HCT116 (cell line): Measurements from ENCODE around the gene POC1B. TPM values are rescaled to one million over a fixed set of nuclear protein-coding genes. Genes with fewer than 3 reads are reported as not detected.

Experiments
- ATAC-seq: fragments of 200-7000 bp; cut with Tn5 transposase; 2 replicates; pipeline ENCODE4 v1.9.1; 2020; ENCODE audit warnings: mild to moderate bottlenecking, moderate library complexity
- BruUV-seq: library from RNA; stranded (reverse); fragments of 400-500 nt; replicated peaks from 2 replicates; lab custom pipeline; 2021; lab: Mats Ljungman, UMichigan
- CTCF ChIA-PET: fragments of 300-600 bp; sonication (Branson Sonifier 250); formaldehyde crosslinking; loops from one replicate; lab custom pipeline; 2021; ENCODE audit warnings: antibody characterized with exemption; lab: Charles Lee
- POLR2A ChIA-PET: fragments of 300-600, 350-600 bp; sonication (Branson Sonifier 250); formaldehyde crosslinking; loops from one replicate; lab custom pipeline; 2021; ENCODE audit warnings: antibody characterized with exemption; lab: Charles Lee
- RAD21 ChIA-PET, 2 experiments: fragments of 300-600 bp; sonication (Branson Sonifier 250); formaldehyde crosslinking; loops; one replicate each; lab custom pipeline; 2023; ENCODE audit warnings: low total read pairs in 2 of 2; ENCODE audit not compliant: uncharacterized antibody in 2 of 2, unreplicated experiment in 2 of 2, low non-redundant PET in 1 of 2; lab: Charles Lee
- DNase-seq: peaks from one replicate; pipeline ENCODE4 v3.0.0-alpha.2; 2010; ENCODE audit warnings: low read depth, low spot score
- H2AFZ ChIP-seq: fragments of 200-600 bp; shearing (Covaris generic), sonication (generic); 2 replicates; pipeline ENCODE4 v1.6.1; 2017; ENCODE audit warnings: low read depth, mixed run types, mixed read lengths, antibody characterized with exemption, low read length; ENCODE audit not compliant: poor library complexity, severe bottlenecking
- H3K27ac ChIP-seq: 2 replicates; pipeline ENCODE4 v1.5.1; 2012; ENCODE audit warnings: low read depth, low read length
- H3K27me3 ChIP-seq: fragments of 200-600 bp; sonication (generic); 2 replicates; pipeline ENCODE4 v1.6.1; 2016; ENCODE audit warnings: mixed run types, low read length, mixed read lengths; ENCODE audit not compliant: insufficient read depth
- H3K36me3 ChIP-seq, 2 experiments: fragments of 200-500 bp in 1 of 2; fragments of 200-600 bp in 1 of 2; sonication (Bioruptor generic) in 1 of 2; sonication (generic) in 1 of 2; 2 replicates each; pipeline versions ENCODE4 v1.5.1 to v1.6.1; 2014 to 2016; ENCODE audit warnings: low read length in 2 of 2, inconsistent platforms in 1 of 2, mixed read lengths in 1 of 2, mixed run types in 1 of 2; ENCODE audit not compliant: insufficient read depth in 2 of 2, control insufficient read depth in 1 of 2
- H3K4me1 ChIP-seq, 2 experiments: fragments of 200-600 bp in 1 of 2; sonication (generic) in 1 of 2; 2 replicates each; pipeline versions ENCODE4 v1.5.1 to v1.6.1; 2012 to 2017; ENCODE audit warnings: low read length in 2 of 2, inconsistent platforms in 1 of 2, mild to moderate bottlenecking in 1 of 2, mixed read lengths in 1 of 2, mixed run types in 1 of 2, moderate library complexity in 1 of 2; ENCODE audit not compliant: insufficient read depth in 2 of 2, control insufficient read depth in 1 of 2
- H3K4me2 ChIP-seq: fragments of 200-600 bp; sonication (generic); 2 replicates; pipeline ENCODE4 v1.6.1; 2017; ENCODE audit warnings: mixed run types, low read length, mixed read lengths
- H3K4me3 ChIP-seq, 2 experiments: fragments of 200-600 bp in 1 of 2; sonication (generic) in 1 of 2; replicated peaks in 1 of 2; 2 replicates each; pipeline ENCODE4 v1.5.1; 2011 to 2016; ENCODE audit warnings: low read length in 2 of 2, control low read depth in 1 of 2, low read depth in 1 of 2, mild to moderate bottlenecking in 1 of 2, mixed read lengths in 1 of 2, mixed run types in 1 of 2
- H3K79me2 ChIP-seq: fragments of 200-600 bp; sonication (generic); 2 replicates; pipeline ENCODE4 v1.6.1; 2017; ENCODE audit warnings: mild to moderate bottlenecking, mixed run types, low read length, moderate library complexity, mixed read lengths; ENCODE audit not compliant: insufficient read depth
- H3K9ac ChIP-seq: fragments of 200-600 bp; sonication (generic); 2 replicates; pipeline ENCODE4 v1.6.1; 2016; ENCODE audit warnings: low read length, mixed read lengths
- H3K9me2 ChIP-seq: fragments of 200-600 bp; sonication (generic), shearing (Covaris generic); 2 replicates; pipeline ENCODE4 v1.6.1; 2017; ENCODE audit warnings: mixed run types, mild to moderate bottlenecking, moderate library complexity; ENCODE audit not compliant: insufficient read depth
- H3K9me3 ChIP-seq, 2 experiments: fragments of 200-500 bp in 1 of 2; fragments of 200-600 bp in 1 of 2; sonication (Bioruptor generic) in 1 of 2; sonication (generic) in 1 of 2; 2 replicates each; pipeline ENCODE4 v1.6.1; 2014 to 2017; ENCODE audit warnings: low read length in 2 of 2, mixed read lengths in 2 of 2, inconsistent platforms in 1 of 2, low read depth in 1 of 2, mild to moderate bottlenecking in 1 of 2, mixed run types in 1 of 2, moderate library complexity in 1 of 2; ENCODE audit not compliant: control insufficient read depth in 1 of 2, insufficient read depth in 1 of 2
- H4K20me1 ChIP-seq: fragments of 200-600 bp; sonication (generic), shearing (Covaris generic); 2 replicates; pipeline ENCODE4 v1.6.1; 2017; ENCODE audit warnings: mixed run types, mild to moderate bottlenecking, moderate library complexity; ENCODE audit not compliant: insufficient read depth
- ATF3 ChIP-seq: IDR thresholded peaks from 2 replicates; pipeline ENCODE4 v1.6.1; 2012
- EZH2 ChIP-seq: fragments of 200-600 bp; sonication (generic); IDR thresholded peaks from 2 replicates; pipeline ENCODE4 v1.6.1; 2017; ENCODE audit warnings: antibody characterized with exemption, mixed run types
- EZH2phosphoT487 ChIP-seq: fragments of 200-600 bp; IDR thresholded peaks from 2 replicates; pipeline ENCODE4 v1.6.1; 2018; ENCODE audit warnings: antibody characterized with exemption, borderline replicate concordance
- JUND ChIP-seq: IDR thresholded peaks from 2 replicates; pipeline ENCODE4 v1.6.1; 2012
- SIN3A ChIP-seq: IDR thresholded peaks from 2 replicates; pipeline ENCODE4 v1.6.1; 2012; ENCODE audit warnings: low read depth
- SRF ChIP-seq: IDR thresholded peaks from 2 replicates; pipeline ENCODE4 v1.6.1; 2012; ENCODE audit warnings: low read depth
- ZFX ChIP-seq: fragments of 450-650 bp; IDR thresholded peaks from 2 replicates; pipeline ENCODE4 v1.6.1; 2017
- ZNF274 ChIP-seq: fragments of 200-500 bp; sonication (Bioruptor generic); IDR thresholded peaks from 2 replicates; pipeline ENCODE4 v1.6.1; 2014; ENCODE audit warnings: mild to moderate bottlenecking, low read depth, low read length, inconsistent platforms
- intact Hi-C: fragments of 100-400 bp; cut with micrococcal nuclease; formaldehyde crosslinking; loops from 2 replicates; pipeline ENCODE4 v1.10.0; 2022
- total RNA-seq: library from RNA; stranded (reverse); gene quantifications from one replicate; pipeline ENCODE4 v1.2.1, GENCODE V29; 2021; ENCODE audit not compliant: unreplicated experiment
- TF ChIP-seq, protein P1 (sequence below): IDR thresholded peaks from 2 replicates; pipeline ENCODE4 v1.6.1; 2011; ENCODE audit warnings: mild to moderate bottlenecking, low read length, moderate library complexity; ENCODE audit not compliant: insufficient replicate concordance; ENCODE audit errors: extremely low read depth

Gene POC1B
- total RNA-seq, 1 experiment from 2014 or later = 14.3 TPM

GRCh38 chr12:89546151-89546550 is 20.3 kb upstream of the POC1B start:
- no peaks in the 10 kb centered on the region for H3K9me2 ChIP-seq
- ATAC-seq (no peak), DNase-seq (no peak)
- H3K27ac ChIP-seq = no peak overlapping the region
- no peak overlapping the region for H2AFZ ChIP-seq
- BruUV-seq = no TSS peak
- ChIA-PET CTCF (no interaction called here), RAD21 (no interaction called here), POLR2A (no interaction called here)
- TF ChIP-seq ZNF274 (no peak), JUND (no peak), ATF3 (no peak), ZFX (no peak), SRF (no peak), EZH2 (no peak), EZH2phosphoT487 (no peak), SIN3A (no peak)
- TF ChIP-seq, protein P1, sequence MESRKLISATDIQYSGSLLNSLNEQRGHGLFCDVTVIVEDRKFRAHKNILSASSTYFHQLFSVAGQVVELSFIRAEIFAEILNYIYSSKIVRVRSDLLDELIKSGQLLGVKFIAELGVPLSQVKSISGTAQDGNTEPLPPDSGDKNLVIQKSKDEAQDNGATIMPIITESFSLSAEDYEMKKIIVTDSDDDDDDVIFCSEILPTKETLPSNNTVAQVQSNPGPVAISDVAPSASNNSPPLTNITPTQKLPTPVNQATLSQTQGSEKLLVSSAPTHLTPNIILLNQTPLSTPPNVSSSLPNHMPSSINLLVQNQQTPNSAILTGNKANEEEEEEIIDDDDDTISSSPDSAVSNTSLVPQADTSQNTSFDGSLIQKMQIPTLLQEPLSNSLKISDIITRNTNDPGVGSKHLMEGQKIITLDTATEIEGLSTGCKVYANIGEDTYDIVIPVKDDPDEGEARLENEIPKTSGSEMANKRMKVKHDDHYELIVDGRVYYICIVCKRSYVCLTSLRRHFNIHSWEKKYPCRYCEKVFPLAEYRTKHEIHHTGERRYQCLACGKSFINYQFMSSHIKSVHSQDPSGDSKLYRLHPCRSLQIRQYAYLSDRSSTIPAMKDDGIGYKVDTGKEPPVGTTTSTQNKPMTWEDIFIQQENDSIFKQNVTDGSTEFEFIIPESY = no peak
- H3K4me2 ChIP-seq = no peak overlapping the region
- no peaks in the 10 kb centered on the region for H3K9me3 ChIP-seq
- H4K20me1 ChIP-seq = no peaks in the 10 kb centered on the region
- no peaks in the 10 kb centered on the region for H3K36me3 ChIP-seq
- peaks cover 0 to 4% of the 10 kb centered on the region in 2 experiments; a peak in 1 of 4 replicates for H3K4me1 ChIP-seq
- no peak overlapping the region for H3K4me3 ChIP-seq
- H3K27me3 ChIP-seq = no peaks in the 10 kb centered on the region
- no peaks in the 10 kb centered on the region for H3K79me2 ChIP-seq
- no peak overlapping the region for H3K9ac ChIP-seq
- intact Hi-C loops = loop anchor here (10.0 kb wide), 2 partner anchors 629 to 709 kb away; no protein-coding TSS in a partner anchor
